ENCODE data around the gene ZNF662. TPM values are rescaled to one million over a fixed set of nuclear protein-coding genes. Genes with fewer than 3 reads are reported as not detected.
"Not testable (repeated sequence)": the region's sequence is repeated elsewhere in the genome, so short reads cannot be mapped to it uniquely, and the experiment has no call there.

The ZNF662 gene
- total and polyA plus RNA-seq, 9 of the 15 experiments (the other 6 are each of a cell fraction or from before 2014, with no cell fraction given), result 0.07 to 0.55 (median 0.27) TPM

DNA sequence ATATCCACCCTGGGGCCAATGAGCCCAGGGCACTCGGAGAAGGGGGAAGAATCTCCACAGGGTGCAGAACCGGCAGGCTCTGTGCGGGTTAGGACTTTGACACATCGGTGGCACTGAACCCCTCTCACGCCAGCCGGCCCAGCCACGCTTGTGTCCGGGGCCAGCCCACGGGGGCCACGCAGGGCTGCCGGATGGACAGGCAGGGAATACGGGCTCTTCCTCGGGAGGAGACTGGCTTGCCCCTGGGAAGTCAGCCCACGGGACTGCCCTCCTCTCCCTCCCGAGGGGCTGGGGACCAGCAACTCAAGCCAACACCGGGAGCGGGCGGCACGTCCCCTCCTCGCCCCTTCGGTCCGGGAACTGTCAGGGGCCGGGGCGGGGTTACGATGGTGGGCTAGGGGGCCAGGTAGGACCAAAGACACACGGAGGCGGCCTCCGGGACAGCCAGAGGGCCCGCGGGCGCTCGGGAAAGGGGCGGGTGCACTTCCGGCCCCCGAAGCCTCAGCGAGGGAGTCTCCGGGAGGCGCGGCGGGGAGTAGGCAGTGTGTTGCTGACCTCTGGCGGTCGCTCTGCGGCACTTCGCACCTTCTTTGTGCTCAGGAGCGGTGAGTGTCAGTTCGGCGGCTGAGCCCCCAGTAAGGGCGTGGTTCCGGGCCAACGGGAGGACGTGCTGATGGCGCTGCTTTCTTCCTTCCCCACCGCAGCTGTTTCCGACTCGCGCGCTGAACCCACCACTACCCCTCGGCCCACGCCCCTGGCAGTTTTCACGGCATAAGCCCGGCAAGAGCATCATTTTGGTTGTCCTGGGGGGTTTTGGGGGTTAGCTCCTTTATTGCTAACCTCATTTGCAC is 25.1 kb upstream of the ZNF662 start (continued):
- TF ChIP-seq, protein P1, sequence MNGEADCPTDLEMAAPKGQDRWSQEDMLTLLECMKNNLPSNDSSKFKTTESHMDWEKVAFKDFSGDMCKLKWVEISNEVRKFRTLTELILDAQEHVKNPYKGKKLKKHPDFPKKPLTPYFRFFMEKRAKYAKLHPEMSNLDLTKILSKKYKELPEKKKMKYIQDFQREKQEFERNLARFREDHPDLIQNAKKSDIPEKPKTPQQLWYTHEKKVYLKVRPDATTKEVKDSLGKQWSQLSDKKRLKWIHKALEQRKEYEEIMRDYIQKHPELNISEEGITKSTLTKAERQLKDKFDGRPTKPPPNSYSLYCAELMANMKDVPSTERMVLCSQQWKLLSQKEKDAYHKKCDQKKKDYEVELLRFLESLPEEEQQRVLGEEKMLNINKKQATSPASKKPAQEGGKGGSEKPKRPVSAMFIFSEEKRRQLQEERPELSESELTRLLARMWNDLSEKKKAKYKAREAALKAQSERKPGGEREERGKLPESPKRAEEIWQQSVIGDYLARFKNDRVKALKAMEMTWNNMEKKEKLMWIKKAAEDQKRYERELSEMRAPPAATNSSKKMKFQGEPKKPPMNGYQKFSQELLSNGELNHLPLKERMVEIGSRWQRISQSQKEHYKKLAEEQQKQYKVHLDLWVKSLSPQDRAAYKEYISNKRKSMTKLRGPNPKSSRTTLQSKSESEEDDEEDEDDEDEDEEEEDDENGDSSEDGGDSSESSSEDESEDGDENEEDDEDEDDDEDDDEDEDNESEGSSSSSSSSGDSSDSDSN (IDR thresholded peaks at IDR 0.05; ENCODE audit: borderline replicate concordance in 1 of 2, low read depth in 2 of 2, low read length in 2 of 2), result 0 out of 4 replicates have a peak, but pooled peaks of 1 of the 2 experiments have one; percentile 23
- TF ChIP-seq ZZZ3 (IDR thresholded peaks at IDR 0.05) (no peak), ZNF695 (CRISPR knock-in tag; IDR thresholded peaks at IDR 0.05) (no peak), BHLHE40 (IDR thresholded peaks at IDR 0.05; ENCODE audit: low read length) (no peak), TOE1 (IDR thresholded peaks at IDR 0.05; ENCODE audit: borderline replicate concordance) (no peak), TOE1 (CRISPR knock-in tag; IDR thresholded peaks at IDR 0.05; ENCODE audit: borderline replicate concordance, low read depth) (no peak), RBM39 (optimal IDR thresholded peaks at IDR 0.05; ENCODE audit: low read depth, low read length) (no peak), RBM34 (IDR thresholded peaks at IDR 0.05; ENCODE audit: borderline replicate concordance, insufficient read depth, low read length) (no peak)
- TF ChIP-seq, protein P2, sequence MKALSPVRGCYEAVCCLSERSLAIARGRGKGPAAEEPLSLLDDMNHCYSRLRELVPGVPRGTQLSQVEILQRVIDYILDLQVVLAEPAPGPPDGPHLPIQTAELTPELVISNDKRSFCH (CRISPR knock-in tag; IDR thresholded peaks at IDR 0.05), result no peak
- TF ChIP-seq, protein P2 (tag; IDR thresholded peaks at IDR 0.05), result no peak

DNA sequence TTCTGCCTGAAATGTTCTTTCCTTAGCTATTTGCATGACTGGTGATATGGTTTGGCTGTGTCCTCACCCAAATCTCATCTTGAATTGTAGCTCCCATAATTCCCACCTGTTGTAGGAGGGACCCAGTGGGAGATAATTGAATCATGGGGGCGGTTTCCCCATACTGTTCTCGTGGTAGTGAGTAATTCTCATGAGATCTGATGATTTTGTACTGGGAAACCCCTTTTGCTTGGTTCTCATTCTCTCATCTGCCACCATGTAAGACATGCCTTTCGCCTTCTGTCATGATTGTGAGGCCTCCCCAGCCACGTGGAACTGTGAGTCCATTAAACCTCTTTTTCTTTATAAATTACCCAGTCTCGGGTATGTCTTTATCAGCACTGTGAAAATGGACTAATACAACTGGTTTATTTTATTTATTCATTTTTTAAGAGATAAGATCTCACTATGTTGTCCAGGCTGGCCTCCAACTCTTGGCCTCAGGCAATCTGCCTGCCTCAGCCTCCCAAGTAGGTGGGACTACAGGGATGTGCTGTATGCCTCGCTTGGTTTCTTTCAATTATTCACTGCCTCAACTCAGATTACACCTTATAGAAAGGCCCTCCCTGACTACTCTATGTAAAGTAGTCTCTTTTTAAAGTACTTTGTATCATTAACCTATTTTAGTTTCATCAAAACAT is 22.6 kb upstream of the ZNF662 start:
- DNase-seq (ENCODE audit: extremely low read depth in 1 of 4, low spot score in 3 of 4); H3K4me3 ChIP-seq; H4K20me1 ChIP-seq (replicated peaks; ENCODE audit: control insufficient read depth, insufficient read depth, low read length); H3K9ac ChIP-seq (ENCODE audit: insufficient read depth in 1 of 2, low read depth in 2 of 2, low read length in 2 of 2); H3K27me3 ChIP-seq (ENCODE audit: control insufficient read depth in 2 of 2, insufficient read depth in 2 of 2, low read length in 2 of 2); H3K36me3 ChIP-seq (ENCODE audit: control insufficient read depth, insufficient read depth, low read length); H3K9me3 ChIP-seq (replicated peaks; ENCODE audit: control insufficient read depth, insufficient read depth, low read depth, low read length); in situ Hi-C loops (cut with MboI); H2AFZ ChIP-seq (ENCODE audit: low read depth, low read length); H3K79me2 ChIP-seq (ENCODE audit: control insufficient read depth, insufficient read depth, low read length); H3K4me2 ChIP-seq (ENCODE audit: insufficient read depth, low read length); BruUV-seq (replicated peaks); ATAC-seq; H3K9me1 ChIP-seq (ENCODE audit: control insufficient read depth, insufficient read depth, low read length); FAIRE-seq; H3K27ac ChIP-seq (ENCODE audit: extremely low read depth, low read depth, low read length): not testable (repeated sequence)
- intact Hi-C loops (cut with micrococcal nuclease), result loop anchor here (10.0 kb wide), 1 partner anchor 309 kb away; no protein-coding TSS in a partner anchor
- POLR2A ChIA-PET, result interaction anchor here (0.6 kb wide), 1 partner anchor 183 kb away, joined by 4 read pairs; no protein-coding TSS in a partner anchor
- 19% methylated on average over 6 of the region's 6 CpGs for WGBS (ENCODE audit: insufficient coverage, low coverage, missing lambda C conversion rate)
- peaks cover 0 to 12% of the 10 kb centered on the region in 2 experiments; a peak in 3 of 5 replicates for H3K4me1 ChIP-seq (replicated peaks in 1 of 2; ENCODE audit: control insufficient read depth in 2 of 2, insufficient read depth in 2 of 2, low read length in 2 of 2)
- CTCF ChIA-PET (ENCODE audit: low intra/inter-chr PET ratio), result interaction anchor here (3.5 kb wide), 1 partner anchor 103 kb away, joined by 27 read pairs; no protein-coding TSS in a partner anchor

All from K562 (cell line).